Measurements from ENCODE around the gene ABHD3. TPM values are rescaled to one million over a fixed set of nuclear protein-coding genes. Genes with fewer than 3 reads are reported as not detected.
A peak's percentile ranks its signal among the peaks of the same experiment; 100 is the strongest.
"Not testable (repeated sequence)": the region's sequence is repeated elsewhere in the genome, so short reads cannot be mapped to it uniquely, and the experiment has no call there.

The ABHD3 gene
- total RNA-seq, 2 donors from 2014 or later, result 8.4 to 10.3 TPM

- no peak for DNase-seq (ENCODE audit: low spot score)
- intact Hi-C loops (cut with DNase I), result no loop called here
These were observed 41.0 kb downstream of the ABHD3 start for GRCh38 chr18:21663578-21663977.

- no peak for DNase-seq (ENCODE audit: low spot score)
- intact Hi-C loops (cut with DNase I), result no loop called here
These were observed 42.0 kb downstream of the ABHD3 start for GRCh38 chr18:21662581-21662980.

GRCh38 chr18:21660078-21660477 is 44.5 kb downstream of the ABHD3 start:
- intact Hi-C loops (cut with DNase I), result no loop called here

GRCh38 chr18:21656402-21656801 is 48.2 kb downstream of the ABHD3 start:
- no peak for DNase-seq (ENCODE audit: low spot score)
- intact Hi-C loops (cut with DNase I), result no loop called here

More at GRCh38 chr18:21660078-21660477, 44.5 kb downstream of the ABHD3 start:
- no peak for DNase-seq (ENCODE audit: low spot score)

- intact Hi-C loops (cut with DNase I), result no loop called here
These were observed 51.2 kb downstream of the ABHD3 start for GRCh38 chr18:21653361-21653760.

GRCh38 chr18:21652073-21652472 is 52.5 kb downstream of the ABHD3 start:
- intact Hi-C loops (cut with DNase I), result no loop called here

More at GRCh38 chr18:21653361-21653760, 51.2 kb downstream of the ABHD3 start:
- no peak for DNase-seq (ENCODE audit: low spot score)

GRCh38 chr18:21650311-21650710 is 54.3 kb downstream of the ABHD3 start:
- DNase-seq (ENCODE audit: low spot score), result no peak
- intact Hi-C loops (cut with DNase I), result no loop called here

More at GRCh38 chr18:21652073-21652472, 52.5 kb downstream of the ABHD3 start:
- no peak for DNase-seq (ENCODE audit: low spot score)

- DNase-seq (ENCODE audit: low spot score), result not testable (repeated sequence)
- intact Hi-C loops (cut with DNase I), result loop anchor here in 1 of 2 donors (5.0 kb wide), 1 partner anchor 362 kb away; no protein-coding TSS in a partner anchor
These were observed 64.2 kb downstream of the ABHD3 start for GRCh38 chr18:21640375-21640774.

GRCh38 chr18:21638822-21639221 is 65.8 kb downstream of the ABHD3 start:
- DNase-seq (ENCODE audit: low spot score), result no peak
- intact Hi-C loops (cut with DNase I), result no loop called here

- DNase-seq (ENCODE audit: low spot score), result no peak
- intact Hi-C loops (cut with DNase I), result no loop called here
These were observed 67.8 kb downstream of the ABHD3 start for GRCh38 chr18:21636769-21637168.

- no peak for DNase-seq (ENCODE audit: low spot score)
- intact Hi-C loops (cut with DNase I), result no loop called here
These were observed 69.9 kb downstream of the ABHD3 start for GRCh38 chr18:21634588-21635199.

GRCh38 chr18:21632393-21632792 is 72.2 kb downstream of the ABHD3 start:
- DNase-seq (ENCODE audit: low spot score), result no peak
- intact Hi-C loops (cut with DNase I), result no loop called here

GRCh38 chr18:21629089-21629832 is 75.3 kb downstream of the ABHD3 start:
- intact Hi-C loops (cut with DNase I), result no loop called here

GRCh38 chr18:21621640-21622039 is 82.9 kb downstream of the ABHD3 start:
- DNase-seq (ENCODE audit: low spot score); intact Hi-C loops (cut with DNase I): not testable (repeated sequence)

More at GRCh38 chr18:21629089-21629832, 75.3 kb downstream of the ABHD3 start:
- no peak for DNase-seq (ENCODE audit: low spot score)

- peak; percentile 97 for DNase-seq (ENCODE audit: low spot score)
- intact Hi-C loops (cut with DNase I), result no loop called here
These were observed 92.2 kb downstream of the ABHD3 start, which contains the start of gene SNRPD1 for GRCh38 chr18:21612125-21613039. Gene SNRPD1 (plus strand): TSS chr18:21612314. CDS start chr18:21612430, 116 bp downstream.

- intact Hi-C loops (cut with DNase I), result not testable (repeated sequence)
These were observed 93.0 kb downstream of the ABHD3 start for GRCh38 chr18:21611401-21612124.

GRCh38 chr18:21605213-21605612 is 99.4 kb downstream of the ABHD3 start:
- intact Hi-C loops (cut with DNase I), result no loop called here

More at GRCh38 chr18:21611401-21612124, 93.0 kb downstream of the ABHD3 start:
- DNase-seq (ENCODE audit: low spot score), result not testable (repeated sequence)

GRCh38 chr18:21604671-21605070 is 99.9 kb downstream of the ABHD3 start:
- intact Hi-C loops (cut with DNase I), result no loop called here
- DNase-seq (ENCODE audit: low spot score), result no peak

More at GRCh38 chr18:21605213-21605612, 99.4 kb downstream of the ABHD3 start:
- no peak for DNase-seq (ENCODE audit: low spot score)

GRCh38 chr18:21602299-21602587 is 102.3 kb downstream of the ABHD3 start:
- intact Hi-C loops (cut with DNase I), result no loop called here
- DNase-seq (ENCODE audit: low spot score), result no peak

Data from posterior vena cava (tissue), 2 donors.